Breast epithelium (tissue), 4 donors: ENCODE measurements around the gene MAP3K15. TPM values are rescaled to one million over a fixed set of nuclear protein-coding genes. Genes with fewer than 3 reads are reported as not detected.

Experiments
- DNase-seq, 2 donors: peaks; one replicate each; pipeline ENCODE4 v3.0.0-alpha.2; 2019; ENCODE audit warnings: low spot score in 2 of 2
- H3K27ac ChIP-seq, 2 donors: fragments of 200-600 bp; sonication (generic) in 1 of 2; one replicate each; pipeline ENCODE4 v1.5.1; 2016 to 2019; ENCODE audit warnings: mild to moderate bottlenecking in 1 of 2
- H3K27me3 ChIP-seq, 2 donors: fragments of 200-600 bp; sonication (generic) in 1 of 2; one replicate each; pipeline versions ENCODE4 v1.5.1 to v1.6.0; 2017 to 2019; ENCODE audit warnings: control low read depth in 1 of 2, mild to moderate bottlenecking in 1 of 2
- H3K36me3 ChIP-seq: fragments of 200-600 bp; one replicate; pipeline ENCODE4 v1.5.1; 2019
- H3K4me1 ChIP-seq, 2 donors: fragments of 200-600 bp; sonication (generic); one replicate each; pipeline ENCODE4 v1.5.1; 2016 to 2019; ENCODE audit warnings: control low read depth in 1 of 2
- H3K4me3 ChIP-seq, 3 donors: fragments of 200-600 bp; sonication (generic); 1 replicate in 2 of 3; 2 replicates in 1 of 3; pipeline ENCODE4 v1.5.1; 2016 to 2019; ENCODE audit warnings: mild to moderate bottlenecking in 3 of 3, moderate library complexity in 2 of 3
- H3K9me3 ChIP-seq, 2 donors: fragments of 200-600 bp; sonication (generic) in 1 of 2; one replicate each; pipeline ENCODE4 v1.5.1; 2016 to 2019; ENCODE audit warnings: control low read depth in 1 of 2
- POLR2A ChIP-seq: fragments of 450-650 bp; IDR thresholded peaks from one replicate; pipeline ENCODE4 v1.6.1; 2016; ENCODE audit warnings: antibody characterized with exemption, mild to moderate bottlenecking, moderate library complexity
- POLR2AphosphoS5 ChIP-seq, 3 donors: sonication (generic); formaldehyde crosslinking; IDR thresholded peaks; one replicate each; pipeline ENCODE4 v1.6.1; 2017; ENCODE audit warnings: antibody characterized with exemption in 3 of 3
- intact Hi-C: fragments of 100-400 bp; cut with DNase I; formaldehyde crosslinking; loops from one replicate; pipeline ENCODE4 v1.15.1; 2023; ENCODE audit warnings: low total_unique reads
- total RNA-seq, 3 donors: library from RNA; depleted of rRNA; stranded (reverse); fragments of >200 nt; gene quantifications; one replicate each; pipeline ENCODE4 v1.1.0, GENCODE V29; 2016
- TF ChIP-seq, protein P1 (sequence below), 3 donors: fragments of 450-650 bp; IDR thresholded peaks; one replicate each; pipeline ENCODE4 v1.5.1; 2016 to 2017; ENCODE audit warnings: antibody characterized with exemption in 3 of 3, mild to moderate bottlenecking in 3 of 3, moderate library complexity in 3 of 3

MAP3K15 gene
- total RNA-seq, 3 donors from 2014 or later: not detected

DNA sequence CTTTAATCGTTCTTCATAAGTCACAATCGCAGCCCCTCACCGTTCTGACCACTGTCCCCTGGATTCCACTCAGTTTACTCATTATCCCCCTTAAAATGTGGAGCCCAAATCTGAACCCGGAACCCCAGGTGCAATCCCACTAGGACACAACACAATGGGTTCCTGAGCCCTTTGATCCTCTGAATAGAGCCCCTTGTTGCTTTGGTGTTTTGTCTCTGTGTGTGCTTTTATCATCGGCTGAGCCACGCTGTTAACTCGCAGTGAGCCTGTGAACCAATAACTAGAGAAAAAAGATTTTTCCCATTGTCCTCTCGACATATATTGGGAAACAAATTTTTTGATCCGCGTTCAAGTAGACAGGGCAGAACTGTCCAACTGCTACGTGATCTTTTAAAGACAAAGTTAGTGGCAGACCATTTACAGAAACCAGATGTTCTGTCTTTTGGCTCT lies 172.2 kb downstream of the MAP3K15 start:
- intact Hi-C loops: loop anchor here (5.0 kb wide), 1 partner anchor 1796 kb away; no protein-coding TSS in a partner anchor
- Histone ChIP-seq H3K4me3 (peak overlapping the region; percentile 67 to 82 (median 67)), H3K27ac (peak overlapping the region; percentile 91 to 97), H3K36me3 (no peaks in the 10 kb centered on the region), H3K9me3 (no peaks in the 10 kb centered on the region), H3K4me1 (no peaks in the 10 kb centered on the region), H3K27me3 (peaks cover 0 to 4% of the 10 kb centered on the region in 2 donors)
- no peak for DNase-seq
- TF ChIP-seq POLR2A (no peak), POLR2AphosphoS5 (IDR thresholded peaks at IDR 0.05) (no peak)
- TF ChIP-seq, protein P1, sequence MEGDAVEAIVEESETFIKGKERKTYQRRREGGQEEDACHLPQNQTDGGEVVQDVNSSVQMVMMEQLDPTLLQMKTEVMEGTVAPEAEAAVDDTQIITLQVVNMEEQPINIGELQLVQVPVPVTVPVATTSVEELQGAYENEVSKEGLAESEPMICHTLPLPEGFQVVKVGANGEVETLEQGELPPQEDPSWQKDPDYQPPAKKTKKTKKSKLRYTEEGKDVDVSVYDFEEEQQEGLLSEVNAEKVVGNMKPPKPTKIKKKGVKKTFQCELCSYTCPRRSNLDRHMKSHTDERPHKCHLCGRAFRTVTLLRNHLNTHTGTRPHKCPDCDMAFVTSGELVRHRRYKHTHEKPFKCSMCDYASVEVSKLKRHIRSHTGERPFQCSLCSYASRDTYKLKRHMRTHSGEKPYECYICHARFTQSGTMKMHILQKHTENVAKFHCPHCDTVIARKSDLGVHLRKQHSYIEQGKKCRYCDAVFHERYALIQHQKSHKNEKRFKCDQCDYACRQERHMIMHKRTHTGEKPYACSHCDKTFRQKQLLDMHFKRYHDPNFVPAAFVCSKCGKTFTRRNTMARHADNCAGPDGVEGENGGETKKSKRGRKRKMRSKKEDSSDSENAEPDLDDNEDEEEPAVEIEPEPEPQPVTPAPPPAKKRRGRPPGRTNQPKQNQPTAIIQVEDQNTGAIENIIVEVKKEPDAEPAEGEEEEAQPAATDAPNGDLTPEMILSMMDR (IDR thresholded peaks at IDR 0.05): no peak

DNA sequence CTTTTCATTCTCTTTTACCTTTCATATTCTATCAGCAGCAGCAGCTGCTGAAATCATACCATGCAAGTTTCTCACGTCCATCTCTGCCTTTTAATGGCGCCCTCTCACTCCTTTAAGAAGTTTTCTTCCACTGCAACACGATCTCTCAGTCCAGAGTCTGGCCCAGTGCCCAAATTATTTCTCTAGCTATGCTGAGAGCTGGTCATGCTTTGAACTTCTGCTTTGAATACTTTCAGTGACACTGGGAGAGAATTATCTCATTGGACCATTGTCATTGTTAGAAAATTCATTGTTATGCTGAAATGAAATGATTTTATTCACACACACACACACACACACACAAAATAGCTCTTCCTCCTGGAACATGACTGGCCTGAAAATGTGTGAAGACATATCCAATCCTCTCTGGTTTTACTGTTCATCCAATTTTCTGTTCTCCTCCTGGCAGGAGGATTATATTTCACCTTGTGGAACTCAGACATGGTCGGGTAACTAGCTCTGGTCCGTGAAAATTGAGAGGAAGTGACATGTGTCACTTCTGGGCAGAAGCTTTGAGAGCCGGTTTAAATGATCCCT lies 172.9 kb downstream of the MAP3K15 start:
- Histone ChIP-seq H3K27ac (no peak overlapping the region), H3K4me3 (peak overlapping the region in 1 of 3 donors; percentile 82), H3K4me1 (no peaks in the 10 kb centered on the region), H3K9me3 (no peaks in the 10 kb centered on the region), H3K36me3 (no peaks in the 10 kb centered on the region), H3K27me3 (peaks cover 0 to 4% of the 10 kb centered on the region in 2 donors)
- DNase-seq: no peak
- intact Hi-C loops: loop anchor here (5.0 kb wide), 1 partner anchor 1795 kb away; no protein-coding TSS in a partner anchor
- TF ChIP-seq POLR2A: no peak
- no peak for TF ChIP-seq POLR2AphosphoS5 (IDR thresholded peaks at IDR 0.05)
- TF ChIP-seq, protein P1 (IDR thresholded peaks at IDR 0.05): no peak

DNA sequence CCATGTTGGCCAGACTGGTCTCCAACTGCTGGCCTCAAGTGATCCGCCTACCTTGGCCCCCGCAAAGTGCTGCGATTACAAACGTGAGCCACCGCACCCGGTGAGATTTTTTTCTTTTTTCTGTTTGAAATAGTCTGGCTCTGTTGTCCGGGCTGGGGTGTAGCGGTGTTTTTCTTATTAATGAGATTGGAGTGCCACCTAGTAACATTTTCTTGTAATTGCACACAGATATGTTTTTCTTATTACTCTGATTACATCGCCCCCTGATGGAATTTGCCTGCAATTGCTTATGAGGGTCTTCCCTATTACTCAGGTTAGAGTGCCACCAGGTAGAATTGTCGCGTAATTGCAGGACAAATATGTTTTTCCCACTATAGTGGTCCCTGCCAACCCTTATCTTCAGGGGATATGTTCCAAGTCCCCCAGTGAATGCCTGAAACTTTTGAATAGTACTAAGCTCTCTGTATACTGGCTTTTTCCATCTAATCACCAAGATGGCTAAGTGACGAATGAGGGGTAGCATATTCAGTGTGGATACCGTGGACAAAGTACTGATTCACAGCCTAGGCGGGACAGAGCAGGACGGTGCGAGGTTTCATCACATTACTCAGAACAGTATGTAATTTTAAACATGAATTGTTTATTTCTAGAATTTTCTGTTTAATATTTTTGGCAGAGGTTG lies 180.2 kb downstream of the MAP3K15 start:
- no peak for DNase-seq
- Histone ChIP-seq H3K36me3 (no peaks in the 10 kb centered on the region), H3K4me1 (no peaks in the 10 kb centered on the region), H3K27me3 (peaks cover 0 to 4% of the 10 kb centered on the region in 2 donors), H3K9me3 (peaks cover 8 to 11% of the 10 kb centered on the region in 2 donors), H3K4me3 (no peak overlapping the region), H3K27ac (no peak overlapping the region)
- intact Hi-C loops: no loop called here
- TF ChIP-seq, protein P1 (IDR thresholded peaks at IDR 0.05): no peak
- no peak for TF ChIP-seq POLR2A
- no peak for TF ChIP-seq POLR2AphosphoS5 (IDR thresholded peaks at IDR 0.05)

DNA sequence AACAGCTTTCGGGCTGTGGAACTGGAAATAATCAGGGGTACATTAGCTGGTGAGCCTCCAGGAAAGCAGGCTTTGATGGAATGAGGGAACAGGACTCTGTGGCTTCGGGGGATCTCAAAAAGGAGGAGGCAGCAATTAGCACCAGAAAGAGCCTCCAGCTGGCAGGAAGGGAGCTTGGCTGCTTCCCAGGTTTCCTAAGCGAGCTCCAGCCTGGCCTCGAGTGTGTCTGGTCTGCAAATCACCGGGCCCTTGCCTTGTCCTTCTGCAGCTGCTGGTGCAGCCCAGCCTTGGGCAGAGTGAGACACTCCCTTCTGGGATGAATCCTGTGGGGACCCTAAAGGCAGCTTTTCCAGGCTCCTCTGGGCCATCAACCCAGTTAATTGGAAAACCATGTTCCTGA lies 182.3 kb downstream of the MAP3K15 start:
- TF ChIP-seq, protein P1 (IDR thresholded peaks at IDR 0.05): no peak
- TF ChIP-seq POLR2AphosphoS5 (IDR thresholded peaks at IDR 0.05): no peak
- no peak for TF ChIP-seq POLR2A
- no peaks in the 10 kb centered on the region for H3K27me3 ChIP-seq
- H3K36me3 ChIP-seq: no peaks in the 10 kb centered on the region
- H3K4me1 ChIP-seq: no peaks in the 10 kb centered on the region
- intact Hi-C loops: no loop called here
- H3K9me3 ChIP-seq: peaks cover 8 to 11% of the 10 kb centered on the region in 2 donors
- no peak overlapping the region for H3K27ac ChIP-seq
- no peak overlapping the region for H3K4me3 ChIP-seq
- no peak for DNase-seq

DNA sequence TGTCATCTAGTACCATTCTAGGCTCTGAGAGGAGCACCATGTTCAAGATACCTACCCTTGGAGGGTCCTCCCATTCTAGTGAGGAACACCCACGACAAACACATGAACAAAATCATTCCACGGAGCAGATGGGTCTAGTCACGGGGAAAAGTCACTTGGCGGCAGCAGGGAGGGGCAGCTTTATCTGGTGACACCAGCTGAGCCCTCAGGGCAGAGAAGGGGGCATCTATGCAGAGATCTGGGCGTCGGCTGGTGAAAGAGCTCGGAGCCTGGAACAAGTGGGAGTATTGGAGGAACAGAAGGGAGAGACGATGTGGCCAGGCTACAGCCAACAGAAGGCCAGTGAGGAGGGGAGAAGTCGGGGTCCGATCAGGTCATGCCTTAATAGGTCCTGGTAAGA lies 183.5 kb downstream of the MAP3K15 start:
- TF ChIP-seq, protein P1 (IDR thresholded peaks at IDR 0.05): no peak
- no peak for TF ChIP-seq POLR2AphosphoS5 (IDR thresholded peaks at IDR 0.05)
- no peak for TF ChIP-seq POLR2A
- DNase-seq: no peak
- Histone ChIP-seq H3K27me3 (no peaks in the 10 kb centered on the region), H3K9me3 (peaks cover 8 to 11% of the 10 kb centered on the region in 2 donors), H3K4me1 (no peaks in the 10 kb centered on the region), H3K36me3 (no peaks in the 10 kb centered on the region), H3K27ac (no peak overlapping the region), H3K4me3 (no peak overlapping the region)
- intact Hi-C loops: no loop called here
